HG03280 (cell line): ENCODE results near the gene SIX1.

Source experiments
- ATAC-seq: cut with Tn5 transposase; IDR thresholded peaks from one replicate; pipeline ENCODE4 v1.9.1; 2021; ENCODE audit warnings: mild to moderate bottlenecking, moderate library complexity; ENCODE audit not compliant: unreplicated experiment

SIX1 gene

GRCh38 chr14:60655898-60656685 lies 6.8 kb upstream of the SIX1 start:
- ATAC-seq = no peak

DNA sequence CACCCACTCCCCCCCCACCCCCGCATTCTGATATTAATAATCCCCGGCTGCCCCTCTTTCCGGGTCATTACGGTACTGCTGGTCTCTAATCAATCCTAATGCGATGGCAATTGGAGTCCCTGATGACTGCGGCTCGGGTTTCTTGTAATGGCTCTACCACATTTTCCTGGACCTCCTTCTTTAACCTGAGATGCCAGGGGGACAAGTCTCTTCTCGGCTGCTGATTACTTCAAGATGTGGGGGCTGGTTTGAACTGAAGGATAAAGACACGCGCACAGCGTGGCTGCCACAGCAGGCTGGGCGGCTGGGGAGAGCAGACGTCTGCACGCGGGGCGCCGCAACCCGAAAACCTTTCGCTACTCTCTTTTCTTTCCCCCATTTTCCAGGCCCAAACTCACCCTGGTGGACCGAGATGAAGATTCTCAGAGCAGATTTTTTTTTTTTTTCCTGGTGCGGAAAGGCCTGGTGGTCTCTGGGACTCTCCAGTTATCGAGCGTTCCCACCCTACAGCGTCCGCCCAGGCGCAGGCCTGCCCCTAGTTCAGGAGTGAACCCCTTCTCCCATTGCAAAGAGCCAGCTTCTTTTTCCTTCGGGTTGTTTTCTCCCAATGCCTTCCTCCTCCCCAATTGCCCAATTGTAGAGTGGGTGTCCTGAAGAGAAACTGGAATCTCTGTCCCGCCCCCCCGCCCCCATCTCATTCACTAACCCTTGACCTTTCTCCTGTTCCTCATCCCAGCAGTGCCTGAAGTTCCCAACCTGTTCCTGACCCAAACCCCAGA lies 6.0 kb upstream of the SIX1 start:
- ATAC-seq = no peak

DNA sequence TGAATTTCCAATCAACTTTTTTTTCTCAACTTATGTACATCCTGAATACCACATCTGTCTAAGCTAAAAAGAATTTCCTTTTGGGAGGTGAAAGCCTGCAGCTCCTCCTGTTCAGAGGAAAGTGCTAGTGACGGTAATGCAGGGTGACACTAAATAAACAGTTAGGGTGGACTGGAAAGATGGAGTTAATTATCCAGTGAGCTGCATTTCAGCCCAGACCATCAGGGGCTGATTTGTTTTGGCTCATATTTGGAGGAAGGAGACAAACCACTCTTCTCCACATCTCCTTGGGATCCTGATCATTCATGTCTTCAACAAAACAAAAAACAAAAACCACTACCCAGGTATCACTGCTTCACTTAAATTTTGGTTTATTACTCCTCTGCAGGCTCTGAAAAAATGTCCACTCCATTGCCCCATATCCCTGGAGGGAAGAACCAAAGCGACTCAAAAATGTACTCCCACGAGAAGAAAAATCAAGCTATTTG lies 5.1 kb upstream of the SIX1 start:
- ATAC-seq = no peak

DNA sequence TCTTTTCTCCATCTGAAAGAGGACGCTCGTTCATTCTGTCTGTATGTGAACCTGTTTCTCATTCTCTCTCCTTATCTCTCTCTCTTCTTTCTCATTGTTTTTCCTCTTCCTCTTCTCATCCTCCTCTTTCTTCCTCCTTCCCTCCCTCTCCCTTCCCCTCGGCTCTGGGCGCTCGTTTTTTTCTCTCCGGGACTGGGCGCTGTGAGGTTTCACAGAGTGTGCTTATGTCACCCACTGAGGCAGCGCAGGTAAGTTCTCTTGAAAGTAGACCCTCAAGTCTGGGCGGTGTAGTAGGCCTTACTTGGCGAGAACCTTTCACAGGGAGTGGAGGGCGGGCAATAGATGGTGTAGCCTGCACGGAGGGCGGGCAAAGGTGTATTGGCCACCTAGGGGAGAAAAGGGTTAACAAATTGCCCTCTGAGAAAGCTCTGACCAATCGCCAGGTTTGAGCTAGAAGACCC lies 4.5 kb upstream of the SIX1 start:
- ATAC-seq = no peak

GRCh38 chr14:60652674-60653651 lies 3.7 kb upstream of the SIX1 start:
- no peak for ATAC-seq

DNA sequence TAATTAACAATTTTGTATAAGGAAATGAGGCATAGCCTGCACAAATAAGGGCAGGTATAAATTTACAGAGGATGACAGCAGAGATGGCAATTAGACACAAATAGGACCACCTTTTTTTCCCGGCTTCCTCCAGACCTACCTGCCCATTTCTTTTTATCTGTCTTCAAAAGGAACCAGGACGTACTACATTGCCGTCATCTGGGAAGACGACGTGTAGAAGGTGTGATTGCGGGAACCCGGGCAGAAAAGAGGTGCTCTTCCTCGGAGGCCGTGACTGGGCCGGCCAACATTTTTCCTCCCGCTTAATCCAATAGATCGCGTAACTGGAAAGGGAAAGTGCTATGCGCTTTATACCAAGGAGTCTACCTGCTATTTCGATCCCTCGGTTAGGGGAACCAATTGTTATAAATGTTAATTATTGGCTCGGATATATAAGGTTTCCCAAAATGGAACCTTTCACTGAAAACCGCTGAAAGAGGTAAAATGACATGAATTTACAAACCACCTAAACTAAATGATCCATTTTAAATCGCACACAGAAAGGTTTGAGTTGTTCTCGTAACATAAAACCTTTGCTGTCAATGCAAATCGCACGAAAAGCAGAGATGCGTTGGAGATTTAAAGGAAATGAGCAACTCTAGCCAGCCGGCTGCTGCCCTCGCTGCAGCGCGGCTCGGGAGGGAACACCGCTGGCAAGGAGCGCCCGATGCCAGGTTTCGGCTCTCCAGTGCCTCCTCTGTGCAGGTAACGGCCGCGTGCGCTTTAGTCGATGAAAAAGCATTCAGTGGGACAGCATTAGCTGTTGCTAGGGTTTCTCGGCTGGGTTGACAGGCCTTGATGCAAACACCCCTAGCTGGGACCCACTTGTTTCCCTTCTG lies 2.8 kb upstream of the SIX1 start:
- no peak for ATAC-seq

DNA sequence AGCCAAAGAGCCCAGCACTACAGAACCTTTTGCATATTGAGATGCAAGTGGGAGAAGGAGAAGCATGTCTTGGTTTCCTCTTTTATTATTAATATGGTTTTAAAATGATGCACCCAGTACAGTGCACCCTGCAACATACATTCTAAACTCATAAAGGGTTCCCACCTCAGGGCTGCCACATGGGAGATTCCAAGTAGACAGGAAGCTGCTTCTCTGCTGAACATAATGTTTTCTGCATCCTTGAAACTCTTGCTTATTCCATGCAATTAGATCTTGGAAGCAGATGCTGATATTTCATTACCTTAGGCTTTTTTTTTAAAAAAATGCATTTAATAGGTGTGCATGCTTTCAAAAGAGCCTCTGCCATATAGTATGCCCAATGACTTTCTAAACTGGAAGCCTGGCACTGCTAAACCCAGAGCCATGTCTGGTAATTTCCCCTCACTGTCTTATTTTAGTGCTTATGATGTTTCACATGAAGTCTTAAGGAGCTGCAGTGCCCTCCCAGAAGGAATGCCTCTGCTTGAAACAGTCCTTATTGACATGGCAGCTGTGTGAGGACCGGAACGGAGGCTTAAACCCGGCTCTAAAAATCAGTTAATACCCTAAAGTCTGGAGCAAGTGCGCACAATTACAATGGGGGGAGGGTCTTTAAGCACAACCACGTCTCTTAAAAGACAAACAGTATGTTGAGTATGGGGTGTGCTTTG lies 2.0 kb upstream of the SIX1 start:
- no peak for ATAC-seq

- no peak for ATAC-seq
Observed at GRCh38 chr14:60650373-60650961, 1.2 kb upstream of the SIX1 start.

DNA sequence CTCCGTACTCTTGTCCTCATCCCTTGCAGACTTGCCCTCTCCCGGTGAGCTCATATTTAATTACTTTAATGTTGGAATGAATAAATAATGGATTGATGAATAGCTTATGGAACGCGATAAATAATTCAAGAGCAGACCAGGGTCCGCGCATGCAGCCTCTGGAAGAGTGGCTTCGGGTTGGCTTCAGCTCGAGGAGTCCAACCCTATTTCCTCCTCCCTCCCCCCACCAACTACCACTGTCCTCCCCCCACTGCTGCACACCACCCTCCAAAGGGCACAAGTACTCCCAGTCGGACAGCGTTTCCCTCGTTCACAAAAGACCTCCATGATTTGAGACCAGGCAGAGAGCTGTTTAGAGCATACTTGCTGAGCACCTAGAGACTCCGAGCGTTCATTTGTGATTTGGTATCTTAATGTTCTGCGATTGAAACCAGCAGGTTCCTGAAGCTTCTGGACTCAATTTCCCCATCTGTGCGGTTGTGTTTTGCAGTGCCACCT lies 647 bp upstream of the SIX1 start:
- ATAC-seq = no peak

- ATAC-seq = no peak
Observed at GRCh38 chr14:60648249-60648933, 886 bp downstream of the SIX1 start.

- no peak for ATAC-seq
Observed at GRCh38 chr14:60647837-60648248, 1.4 kb downstream of the SIX1 start.

DNA sequence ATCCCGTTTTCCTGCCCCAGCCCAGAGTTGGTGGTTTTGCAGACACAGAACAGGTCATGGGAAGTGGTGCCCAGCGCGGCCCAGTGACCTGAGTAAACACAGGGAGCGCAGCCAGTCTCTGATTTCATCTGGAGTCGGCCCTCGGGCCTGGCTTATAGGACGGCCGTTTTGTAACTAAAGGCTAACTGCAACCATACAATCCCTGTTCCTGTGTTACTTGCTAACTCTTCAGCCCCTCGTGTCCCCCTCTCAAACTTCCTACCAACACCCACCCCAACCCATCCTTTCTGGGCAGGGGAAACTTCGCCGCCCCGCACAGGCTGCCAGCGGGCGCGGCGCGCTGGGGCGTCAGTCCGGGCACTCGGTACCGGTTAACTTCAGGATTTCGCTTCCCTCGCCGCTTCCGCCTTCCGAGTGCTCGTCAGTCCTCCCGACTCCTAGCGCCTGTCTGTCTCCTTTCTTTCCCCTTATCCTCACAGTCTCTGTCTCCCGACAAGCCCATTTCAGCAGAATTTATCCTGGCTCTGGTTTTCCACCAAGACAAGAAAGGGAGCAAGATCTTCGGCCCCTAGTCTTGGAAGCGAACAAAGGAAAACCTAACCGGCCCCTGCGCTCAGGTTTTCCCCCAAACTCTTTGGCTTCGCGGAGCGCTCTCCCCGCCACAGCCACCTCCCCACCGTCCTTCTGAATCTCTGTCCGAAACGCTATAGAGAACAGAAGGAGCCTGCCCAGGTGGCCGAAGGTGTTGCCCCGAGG lies 2.0 kb downstream of the SIX1 start:
- ATAC-seq = no peak

DNA sequence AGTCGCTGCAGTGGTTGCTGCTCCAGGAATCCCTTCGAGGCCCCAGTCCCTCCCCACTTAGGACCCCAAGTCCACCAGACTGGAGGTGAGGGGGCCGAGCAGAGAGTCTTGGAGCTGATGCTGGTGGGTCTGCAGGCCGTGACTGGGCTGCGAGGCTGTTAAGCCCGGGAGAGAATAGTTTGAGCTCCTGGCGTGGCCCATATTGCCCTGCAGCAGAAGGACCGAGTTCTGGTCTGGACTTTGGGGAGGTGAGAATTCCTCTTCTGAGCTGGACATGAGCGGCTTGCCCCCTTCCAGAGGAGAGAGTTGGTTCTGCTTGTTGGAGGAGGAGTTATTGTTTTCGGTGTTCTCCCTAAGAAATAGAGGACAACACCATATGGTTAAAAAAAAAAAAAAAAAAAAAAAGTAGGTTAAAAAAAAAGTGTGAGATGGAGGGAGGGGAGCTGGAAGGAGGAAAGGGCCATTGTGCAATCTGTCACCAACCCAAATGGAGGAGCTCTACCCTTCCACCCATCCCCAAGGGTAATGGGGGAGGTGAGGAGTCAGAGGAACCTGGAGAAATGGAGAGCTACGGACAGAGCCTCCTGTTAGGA lies 3.0 kb downstream of the SIX1 start:
- ATAC-seq = no peak

DNA sequence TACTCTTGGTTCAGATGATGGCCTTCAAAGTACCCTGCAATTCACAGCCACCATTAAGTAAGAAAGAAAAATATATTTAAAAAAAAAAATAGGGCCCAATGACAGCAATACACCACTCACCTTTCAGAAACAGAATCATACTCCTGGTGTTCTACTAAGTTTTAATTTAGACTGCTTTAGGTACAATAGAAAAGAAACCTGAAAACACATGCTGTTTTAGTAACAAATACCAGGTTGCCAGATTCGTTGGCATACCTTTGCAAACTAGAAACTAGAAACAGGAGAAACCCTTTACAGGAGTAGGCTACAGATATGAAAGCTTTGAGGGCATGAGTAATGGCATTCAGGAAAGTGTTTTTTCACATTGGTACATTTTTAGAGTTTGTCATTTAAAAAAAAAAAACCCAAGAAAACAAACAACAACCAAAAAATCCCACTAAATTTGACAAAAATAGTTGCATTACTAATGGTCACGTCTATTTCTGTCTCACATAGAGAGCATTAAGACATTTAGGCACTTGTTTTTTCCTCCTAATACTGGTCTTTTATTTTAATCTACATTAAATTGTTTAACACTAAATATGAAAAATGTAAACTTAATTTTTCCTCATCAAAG lies 4.0 kb downstream of the SIX1 start:
- no peak for ATAC-seq

DNA sequence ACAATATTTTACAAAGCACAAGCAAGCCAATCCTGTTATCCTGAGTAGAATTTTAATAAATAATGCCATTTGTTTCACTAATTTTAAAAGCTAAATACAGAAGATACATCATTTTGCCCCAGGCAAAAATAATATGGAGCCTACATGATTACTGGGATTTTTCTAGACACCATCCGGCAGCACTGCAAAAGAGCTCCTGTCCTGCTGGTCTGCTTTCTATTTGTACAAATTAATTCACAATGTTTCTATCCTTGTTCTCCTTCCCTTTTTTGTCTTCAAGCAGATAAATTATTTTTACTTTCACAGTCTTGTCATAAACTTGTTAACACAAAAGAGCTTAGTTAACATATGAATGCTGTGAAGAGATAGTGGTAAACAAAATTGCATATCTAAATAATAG lies 4.6 kb downstream of the SIX1 start:
- ATAC-seq = no peak

- ATAC-seq = no peak
Observed at GRCh38 chr14:60643463-60644314, 5.6 kb downstream of the SIX1 start.
